ENCODE results near the gene CACNA1A. TPM values are rescaled to one million over a fixed set of nuclear protein-coding genes. Genes with fewer than 3 reads are reported as not detected.
"Not testable (repeated sequence)": the region's sequence is repeated elsewhere in the genome, so short reads cannot be mapped to it uniquely, and the experiment has no call there.

The CACNA1A gene
- total RNA-seq, 1 donor from 2014 or later = 0.52 TPM

GRCh38 chr19:13176345-13176744 is 329.9 kb downstream of the CACNA1A start:
- H3K4me3 ChIP-seq (ENCODE audit: low read length in 3 of 3) = no peak overlapping the region
- no peak overlapping the region for H3K27ac ChIP-seq (ENCODE audit: low read depth, low read length)
- H3K9ac ChIP-seq (ENCODE audit: low read depth in 1 of 3, low read length in 3 of 3) = no peak overlapping the region
- no peaks in the 10 kb centered on the region for H3K27me3 ChIP-seq (ENCODE audit: control insufficient read depth in 3 of 3, insufficient read depth in 3 of 3, low read length in 3 of 3)
- no peaks in the 10 kb centered on the region for H3K36me3 ChIP-seq (ENCODE audit: control insufficient read depth in 3 of 3, insufficient read depth in 3 of 3, low read length in 3 of 3)
- H3K4me1 ChIP-seq (ENCODE audit: control insufficient read depth in 3 of 3, insufficient read depth in 3 of 3, low read length in 3 of 3) = peaks cover 8 to 14% (median 14%) of the 10 kb centered on the region in 3 donors
- H3K9me3 ChIP-seq (ENCODE audit: control insufficient read depth in 3 of 3, low read length in 3 of 3) = no peaks in the 10 kb centered on the region

GRCh38 chr19:13173139-13173737 is 333.0 kb downstream of the CACNA1A start:
- no peaks in the 10 kb centered on the region for H3K27me3 ChIP-seq (ENCODE audit: control insufficient read depth in 3 of 3, insufficient read depth in 3 of 3, low read length in 3 of 3)
- no peak overlapping the region for H3K27ac ChIP-seq (ENCODE audit: low read depth, low read length)
- no peaks in the 10 kb centered on the region for H3K9me3 ChIP-seq (ENCODE audit: control insufficient read depth in 3 of 3, low read length in 3 of 3)
- H3K4me3 ChIP-seq (ENCODE audit: low read length in 3 of 3) = no peak overlapping the region
- no peak overlapping the region for H3K9ac ChIP-seq (ENCODE audit: low read depth in 1 of 3, low read length in 3 of 3)
- no peaks in the 10 kb centered on the region for H3K36me3 ChIP-seq (ENCODE audit: control insufficient read depth in 3 of 3, insufficient read depth in 3 of 3, low read length in 3 of 3)
- H3K4me1 ChIP-seq (ENCODE audit: control insufficient read depth in 3 of 3, insufficient read depth in 3 of 3, low read length in 3 of 3) = peaks cover 8 to 14% (median 14%) of the 10 kb centered on the region in 3 donors

GRCh38 chr19:13172346-13173138 is 333.7 kb downstream of the CACNA1A start:
- Histone ChIP-seq H3K9me3 (ENCODE audit: control insufficient read depth in 3 of 3, low read length in 3 of 3) (no peaks in the 10 kb centered on the region), H3K9ac (ENCODE audit: low read depth in 1 of 3, low read length in 3 of 3) (no peak overlapping the region), H3K27ac (ENCODE audit: low read depth, low read length) (peak overlapping the region; percentile 25), H3K36me3 (ENCODE audit: control insufficient read depth in 3 of 3, insufficient read depth in 3 of 3, low read length in 3 of 3) (no peaks in the 10 kb centered on the region), H3K4me1 (ENCODE audit: control insufficient read depth in 3 of 3, insufficient read depth in 3 of 3, low read length in 3 of 3) (peaks cover 8 to 14% (median 14%) of the 10 kb centered on the region in 3 donors), H3K27me3 (ENCODE audit: control insufficient read depth in 3 of 3, insufficient read depth in 3 of 3, low read length in 3 of 3) (no peaks in the 10 kb centered on the region), H3K4me3 (ENCODE audit: low read length in 3 of 3) (peak overlapping the region in 2 of 3 donors; percentile 19 to 22)

- H3K4me1 ChIP-seq (ENCODE audit: control insufficient read depth in 3 of 3, insufficient read depth in 3 of 3, low read length in 3 of 3) = peaks cover 13 to 20% (median 14%) of the 10 kb centered on the region in 3 donors
Observed at GRCh38 chr19:13171146-13171545, 335.1 kb downstream of the CACNA1A start.

GRCh38 chr19:13169769-13170168 is 336.5 kb downstream of the CACNA1A start:
- Histone ChIP-seq H3K27me3 (ENCODE audit: control insufficient read depth in 3 of 3, insufficient read depth in 3 of 3, low read length in 3 of 3) (no peaks in the 10 kb centered on the region), H3K4me3 (ENCODE audit: low read length in 3 of 3) (no peak overlapping the region), H3K27ac (ENCODE audit: low read depth, low read length) (no peak overlapping the region), H3K9me3 (ENCODE audit: control insufficient read depth in 3 of 3, low read length in 3 of 3) (no peaks in the 10 kb centered on the region), H3K4me1 (ENCODE audit: control insufficient read depth in 3 of 3, insufficient read depth in 3 of 3, low read length in 3 of 3) (peaks cover 17 to 23% (median 17%) of the 10 kb centered on the region in 3 donors), H3K36me3 (ENCODE audit: control insufficient read depth in 3 of 3, insufficient read depth in 3 of 3, low read length in 3 of 3) (no peaks in the 10 kb centered on the region), H3K9ac (ENCODE audit: low read depth in 1 of 3, low read length in 3 of 3) (no peak overlapping the region)

More at GRCh38 chr19:13171146-13171545, 335.1 kb downstream of the CACNA1A start:
- Histone ChIP-seq H3K4me3 (ENCODE audit: low read length in 3 of 3) (no peak overlapping the region), H3K9me3 (ENCODE audit: control insufficient read depth in 3 of 3, low read length in 3 of 3) (no peaks in the 10 kb centered on the region), H3K27ac (ENCODE audit: low read depth, low read length) (no peak overlapping the region), H3K27me3 (ENCODE audit: control insufficient read depth in 3 of 3, insufficient read depth in 3 of 3, low read length in 3 of 3) (no peaks in the 10 kb centered on the region), H3K36me3 (ENCODE audit: control insufficient read depth in 3 of 3, insufficient read depth in 3 of 3, low read length in 3 of 3) (no peaks in the 10 kb centered on the region), H3K9ac (ENCODE audit: low read depth in 1 of 3, low read length in 3 of 3) (no peak overlapping the region)

- H3K9me3 ChIP-seq (ENCODE audit: control insufficient read depth in 3 of 3, low read length in 3 of 3); H3K4me3 ChIP-seq (ENCODE audit: low read length in 3 of 3); H3K36me3 ChIP-seq (ENCODE audit: control insufficient read depth in 3 of 3, insufficient read depth in 3 of 3, low read length in 3 of 3); H3K9ac ChIP-seq (ENCODE audit: low read depth in 1 of 3, low read length in 3 of 3); H3K27me3 ChIP-seq (ENCODE audit: control insufficient read depth in 3 of 3, insufficient read depth in 3 of 3, low read length in 3 of 3); H3K27ac ChIP-seq (ENCODE audit: low read depth, low read length): not testable (repeated sequence)
- H3K4me1 ChIP-seq (ENCODE audit: control insufficient read depth in 3 of 3, insufficient read depth in 3 of 3, low read length in 3 of 3) = peaks cover 22 to 33% (median 25%) of the 10 kb centered on the region in 3 donors
Observed at GRCh38 chr19:13166151-13166550, 340.1 kb downstream of the CACNA1A start.

- H3K27me3 ChIP-seq (ENCODE audit: control insufficient read depth in 3 of 3, insufficient read depth in 3 of 3, low read length in 3 of 3) = no peaks in the 10 kb centered on the region
- no peaks in the 10 kb centered on the region for H3K9me3 ChIP-seq (ENCODE audit: control insufficient read depth in 3 of 3, low read length in 3 of 3)
- H3K4me3 ChIP-seq (ENCODE audit: low read length in 3 of 3) = no peak overlapping the region
- peaks cover 22 to 33% (median 25%) of the 10 kb centered on the region in 3 donors for H3K4me1 ChIP-seq (ENCODE audit: control insufficient read depth in 3 of 3, insufficient read depth in 3 of 3, low read length in 3 of 3)
- no peak overlapping the region for H3K9ac ChIP-seq (ENCODE audit: low read depth in 1 of 3, low read length in 3 of 3)
- peak overlapping the region; percentile 86 for H3K27ac ChIP-seq (ENCODE audit: low read depth, low read length)
- no peaks in the 10 kb centered on the region for H3K36me3 ChIP-seq (ENCODE audit: control insufficient read depth in 3 of 3, insufficient read depth in 3 of 3, low read length in 3 of 3)
Observed at GRCh38 chr19:13165162-13165997, 340.9 kb downstream of the CACNA1A start.

GRCh38 chr19:13164343-13165161 is 341.7 kb downstream of the CACNA1A start:
- Histone ChIP-seq H3K4me1 (ENCODE audit: control insufficient read depth in 3 of 3, insufficient read depth in 3 of 3, low read length in 3 of 3) (peaks cover 22 to 33% (median 25%) of the 10 kb centered on the region in 3 donors), H3K27me3 (ENCODE audit: control insufficient read depth in 3 of 3, insufficient read depth in 3 of 3, low read length in 3 of 3) (no peaks in the 10 kb centered on the region), H3K4me3 (ENCODE audit: low read length in 3 of 3) (peak overlapping the region in 1 of 3 donors; percentile 29), H3K9ac (ENCODE audit: low read depth in 1 of 3, low read length in 3 of 3) (peak overlapping the region; percentile 40 to 70 (median 45)), H3K9me3 (ENCODE audit: control insufficient read depth in 3 of 3, low read length in 3 of 3) (no peaks in the 10 kb centered on the region), H3K27ac (ENCODE audit: low read depth, low read length) (peak overlapping the region; percentile 86), H3K36me3 (ENCODE audit: control insufficient read depth in 3 of 3, insufficient read depth in 3 of 3, low read length in 3 of 3) (no peaks in the 10 kb centered on the region)

GRCh38 chr19:13163609-13164342 is 342.5 kb downstream of the CACNA1A start:
- Histone ChIP-seq H3K4me1 (ENCODE audit: control insufficient read depth in 3 of 3, insufficient read depth in 3 of 3, low read length in 3 of 3) (peaks cover 22 to 33% (median 25%) of the 10 kb centered on the region in 3 donors), H3K27me3 (ENCODE audit: control insufficient read depth in 3 of 3, insufficient read depth in 3 of 3, low read length in 3 of 3) (no peaks in the 10 kb centered on the region), H3K27ac (ENCODE audit: low read depth, low read length) (peak overlapping the region; percentile 86), H3K9me3 (ENCODE audit: control insufficient read depth in 3 of 3, low read length in 3 of 3) (no peaks in the 10 kb centered on the region), H3K36me3 (ENCODE audit: control insufficient read depth in 3 of 3, insufficient read depth in 3 of 3, low read length in 3 of 3) (no peaks in the 10 kb centered on the region), H3K4me3 (ENCODE audit: low read length in 3 of 3) (peak overlapping the region; percentile 62 to 76 (median 72)), H3K9ac (ENCODE audit: low read depth in 1 of 3, low read length in 3 of 3) (peak overlapping the region; percentile 55 to 79 (median 68))

All from skeletal muscle tissue (tissue), 4 donors.